Smooth muscle cell (in vitro differentiated cells): ENCODE results near the gene LMAN1. TPM values are rescaled to one million over a fixed set of nuclear protein-coding genes. Genes with fewer than 3 reads are reported as not detected.

ENCODE experiments used
- DNase-seq: peaks from one replicate; lab custom pipeline; 2025; ENCODE audit not compliant: unreplicated experiment; lab: John Stamatoyannopoulos, UW
- H2AFZ ChIP-seq: fragments of 200-600 bp; sonication (generic); 2 replicates; pipeline ENCODE4 v1.6.0; 2016; ENCODE audit warnings: antibody characterized with exemption, low read depth, mild to moderate bottlenecking
- H3F3A ChIP-seq: fragments of 200-600 bp; sonication (generic); 2 replicates; pipeline ENCODE4 v1.6.0; 2017; ENCODE audit warnings: antibody characterized with exemption, low read depth
- H3K27ac ChIP-seq: fragments of 200-600 bp; sonication (generic); 2 replicates; pipeline ENCODE4 v1.5.1; 2016; ENCODE audit warnings: low read depth, mild to moderate bottlenecking
- H3K27me3 ChIP-seq: fragments of 200-600 bp; sonication (generic); 2 replicates; pipeline ENCODE4 v1.6.1; 2016; ENCODE audit warnings: low read depth, mild to moderate bottlenecking
- H3K36me3 ChIP-seq: fragments of 200-600 bp; sonication (generic); 2 replicates; pipeline ENCODE4 v1.5.1; 2016; ENCODE audit warnings: low read depth
- H3K4me1 ChIP-seq: fragments of 200-600 bp; sonication (generic); 2 replicates; pipeline ENCODE4 v1.5.1; 2016; ENCODE audit warnings: low read depth
- H3K4me2 ChIP-seq: fragments of 200-600 bp; sonication (generic); 2 replicates; pipeline ENCODE4 v1.6.0; 2016; ENCODE audit warnings: mild to moderate bottlenecking
- H3K4me3 ChIP-seq: fragments of 200-600 bp; sonication (generic); 2 replicates; pipeline ENCODE4 v1.5.1; 2016; ENCODE audit warnings: mild to moderate bottlenecking
- H3K79me2 ChIP-seq: fragments of 200-600 bp; sonication (generic); 2 replicates; pipeline ENCODE4 v1.6.0; 2016; ENCODE audit warnings: low read depth, mild to moderate bottlenecking
- H3K9ac ChIP-seq: fragments of 200-600 bp; sonication (generic); 2 replicates; pipeline ENCODE4 v1.6.0; 2016; ENCODE audit warnings: low read depth
- H3K9me3 ChIP-seq: fragments of 200-600 bp; sonication (generic); replicated peaks from 2 replicates; pipeline ENCODE4 v1.5.1; 2016; ENCODE audit warnings: low read depth
- H4K20me1 ChIP-seq: fragments of 200-600 bp; sonication (generic); 2 replicates; pipeline ENCODE4 v1.6.0; 2016; ENCODE audit warnings: low read depth
- WGBS: methylation state at CpG from one replicate; pipeline ENCODE4 v1.1.7; 2016; ENCODE audit warnings: low lambda C conversion rate; 5-methylcytosine and 5-hydroxymethylcytosine counted together
- polyA plus RNA-seq: library from polyadenylated mRNA; unstranded; fragments of >200 nt; fragmentation: Nextera tagmentation; extraction: Ambion mirVana; gene quantifications from 2 replicates; pipeline ENCODE4 v1.2.1, GENCODE V29; 2016
- total RNA-seq: library from RNA; depleted of rRNA; stranded (reverse); fragments of >200 nt; gene quantifications from 2 replicates; pipeline ENCODE4 v1.2.3, GENCODE V29; 2014
- TF ChIP-seq, protein P1 (sequence below): fragments of 200-600 bp; sonication (generic); IDR thresholded peaks from 2 replicates; pipeline ENCODE4 v1.5.1; 2017; ENCODE audit warnings: borderline replicate concordance, mild to moderate bottlenecking, antibody characterized with exemption; ENCODE audit not compliant: insufficient read depth, poor library complexity, severe bottlenecking

The LMAN1 gene
- total and polyA plus RNA-seq, 2 experiments from 2014 or later = 120 to 206 TPM

- H3F3A ChIP-seq = no peaks in the 10 kb centered on the region
- H3K4me2 ChIP-seq = no peak overlapping the region
- peaks cover 89% of the 10 kb centered on the region for H3K79me2 ChIP-seq
- H3K4me3 ChIP-seq = no peak overlapping the region
- H3K27ac ChIP-seq = no peak overlapping the region
- no peak for DNase-seq
- H3K36me3 ChIP-seq = peaks cover 61% of the 10 kb centered on the region
- no peak overlapping the region for H3K9ac ChIP-seq
- peaks cover 95% of the 10 kb centered on the region for H4K20me1 ChIP-seq
- TF ChIP-seq, protein P1, sequence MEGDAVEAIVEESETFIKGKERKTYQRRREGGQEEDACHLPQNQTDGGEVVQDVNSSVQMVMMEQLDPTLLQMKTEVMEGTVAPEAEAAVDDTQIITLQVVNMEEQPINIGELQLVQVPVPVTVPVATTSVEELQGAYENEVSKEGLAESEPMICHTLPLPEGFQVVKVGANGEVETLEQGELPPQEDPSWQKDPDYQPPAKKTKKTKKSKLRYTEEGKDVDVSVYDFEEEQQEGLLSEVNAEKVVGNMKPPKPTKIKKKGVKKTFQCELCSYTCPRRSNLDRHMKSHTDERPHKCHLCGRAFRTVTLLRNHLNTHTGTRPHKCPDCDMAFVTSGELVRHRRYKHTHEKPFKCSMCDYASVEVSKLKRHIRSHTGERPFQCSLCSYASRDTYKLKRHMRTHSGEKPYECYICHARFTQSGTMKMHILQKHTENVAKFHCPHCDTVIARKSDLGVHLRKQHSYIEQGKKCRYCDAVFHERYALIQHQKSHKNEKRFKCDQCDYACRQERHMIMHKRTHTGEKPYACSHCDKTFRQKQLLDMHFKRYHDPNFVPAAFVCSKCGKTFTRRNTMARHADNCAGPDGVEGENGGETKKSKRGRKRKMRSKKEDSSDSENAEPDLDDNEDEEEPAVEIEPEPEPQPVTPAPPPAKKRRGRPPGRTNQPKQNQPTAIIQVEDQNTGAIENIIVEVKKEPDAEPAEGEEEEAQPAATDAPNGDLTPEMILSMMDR = no peak
- peaks cover 27% of the 10 kb centered on the region for H3K4me1 ChIP-seq
- H3K9me3 ChIP-seq = no peaks in the 10 kb centered on the region
- H2AFZ ChIP-seq = no peak overlapping the region
- WGBS = 98% methylated on average over 3 of the region's 3 CpGs
- H3K27me3 ChIP-seq = no peaks in the 10 kb centered on the region
These were observed 6.7 kb downstream of the LMAN1 start for GRCh38 chr18:59352250-59352855.

GRCh38 chr18:59345556-59345955 lies 13.5 kb downstream of the LMAN1 start:
- DNase-seq = no peak
- Histone ChIP-seq H3K36me3 (peaks cover 64% of the 10 kb centered on the region), H3K4me1 (no peaks in the 10 kb centered on the region), H2AFZ (no peak overlapping the region), H4K20me1 (peaks cover 82% of the 10 kb centered on the region), H3K79me2 (peaks cover 84% of the 10 kb centered on the region), H3K4me3 (no peak overlapping the region), H3K27me3 (no peaks in the 10 kb centered on the region), H3K27ac (no peak overlapping the region), H3K9me3 (no peaks in the 10 kb centered on the region), H3K4me2 (no peak overlapping the region), H3K9ac (no peak overlapping the region), H3F3A (peaks cover 4% of the 10 kb centered on the region)
- TF ChIP-seq, protein P1 = no peak
- WGBS = 94% methylated on average over 4 of the region's 4 CpGs

DNA sequence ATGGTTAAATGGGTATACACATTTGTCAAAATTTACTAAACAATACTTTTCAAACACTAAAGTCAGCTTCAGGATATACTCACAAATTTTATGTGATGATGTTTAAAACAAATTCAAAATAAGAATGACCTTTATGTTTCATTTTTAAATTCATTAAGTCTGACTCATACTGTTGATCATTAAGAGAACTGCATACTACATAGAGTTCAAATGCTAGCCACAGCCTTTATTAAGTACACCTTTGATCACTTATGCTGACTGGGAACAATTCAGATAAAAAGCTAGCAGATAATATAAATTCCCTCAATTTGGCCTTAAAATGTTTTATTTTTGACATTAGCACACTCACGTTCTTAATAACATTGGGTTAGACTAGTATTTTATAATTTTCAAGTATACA lies 14.1 kb downstream of the LMAN1 start:
- Histone ChIP-seq H3K79me2 (peaks cover 80% of the 10 kb centered on the region), H3K4me2 (no peak overlapping the region)
- no peak for DNase-seq

More for the DNA sequence above, 14.1 kb downstream of the LMAN1 start:
- H3K27ac ChIP-seq = no peak overlapping the region
- no peaks in the 10 kb centered on the region for H3K9me3 ChIP-seq
- TF ChIP-seq, protein P1 = no peak
- H2AFZ ChIP-seq = no peak overlapping the region
- H3K9ac ChIP-seq = no peak overlapping the region
- no peak overlapping the region for H3K4me3 ChIP-seq
- H3K36me3 ChIP-seq = peaks cover 66% of the 10 kb centered on the region
- no peaks in the 10 kb centered on the region for H3K4me1 ChIP-seq
- 79% methylated on average over 1 of the region's 1 CpG for WGBS
- H3K27me3 ChIP-seq = no peaks in the 10 kb centered on the region
- peaks cover 83% of the 10 kb centered on the region for H4K20me1 ChIP-seq
- H3F3A ChIP-seq = peaks cover 4% of the 10 kb centered on the region
